Measurements from ENCODE around the gene ZNF784.
A peak's percentile ranks its signal among the peaks of the same experiment; 100 is the strongest.

ZNF784 gene

DNA sequence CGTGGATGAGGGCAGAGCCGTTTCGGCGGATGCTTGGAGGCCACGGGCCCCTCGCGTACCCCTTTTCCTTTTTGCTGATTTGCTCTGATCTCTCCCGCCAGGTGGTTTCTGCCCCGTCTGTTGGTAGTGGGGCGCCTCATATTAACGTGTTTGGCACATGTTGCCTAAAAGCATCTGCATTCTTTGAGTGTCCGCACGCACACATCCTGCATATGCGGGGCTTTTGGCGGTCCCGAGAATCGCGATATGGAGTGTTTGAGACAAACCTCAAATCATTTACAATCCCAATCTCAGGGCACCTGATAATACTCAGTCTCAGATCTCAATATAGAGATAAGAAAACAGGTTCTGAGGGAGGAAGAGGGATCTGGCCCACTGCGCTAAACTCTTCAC lies 31.3 kb upstream of the ZNF784 start:
- DNase-seq = no peak

DNA sequence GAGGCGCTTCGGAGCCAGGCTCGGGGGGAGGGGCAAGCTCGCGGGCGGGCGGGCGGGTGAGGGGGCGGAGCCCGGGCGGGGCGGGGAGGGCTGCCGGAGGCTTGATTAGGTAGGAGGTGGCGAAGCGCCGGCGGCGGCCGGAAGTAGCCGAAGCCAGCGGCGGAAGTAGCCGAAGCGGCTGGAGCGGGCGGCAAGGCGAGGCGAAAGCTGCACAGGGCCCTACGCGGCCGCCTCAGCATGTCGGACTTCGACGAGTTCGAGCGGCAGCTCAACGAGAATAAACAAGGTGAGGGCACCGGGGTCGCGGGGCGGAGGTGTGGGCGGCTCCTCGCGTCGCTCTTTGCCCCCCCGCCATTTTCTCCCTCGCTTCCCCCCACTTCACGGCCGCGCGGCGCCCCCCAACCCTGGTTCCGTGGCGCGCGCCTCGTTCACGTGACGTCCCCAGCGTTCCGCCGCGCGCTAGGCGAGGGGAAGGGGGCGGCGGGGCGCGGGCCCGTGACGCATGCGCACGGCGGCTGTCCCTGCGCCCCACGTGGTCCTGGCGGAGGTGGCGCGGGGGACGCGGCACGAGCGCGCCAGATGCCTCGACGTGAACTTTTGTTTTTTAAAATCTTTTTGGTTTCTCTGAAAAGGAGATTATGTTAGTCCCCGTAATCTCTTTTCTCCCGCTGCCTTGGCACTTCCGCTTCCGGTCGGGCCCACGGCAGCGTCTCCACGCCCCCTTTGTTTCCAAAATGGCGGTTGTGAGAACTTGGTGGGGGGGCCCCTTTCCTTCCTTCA lies 30.7 kb upstream of the ZNF784 start, which contains the start of gene U2AF2:
Gene U2AF2 (plus strand): TSS at position 168 of the 780 bp plus-strand sequence. CDS start 70 bp downstream, at position 238.
- peak; percentile 98 for DNase-seq

- DNase-seq = peak; percentile 100
Measured at GRCh38 chr19:55654323-55654867, 30.0 kb upstream of the ZNF784 start.

DNA sequence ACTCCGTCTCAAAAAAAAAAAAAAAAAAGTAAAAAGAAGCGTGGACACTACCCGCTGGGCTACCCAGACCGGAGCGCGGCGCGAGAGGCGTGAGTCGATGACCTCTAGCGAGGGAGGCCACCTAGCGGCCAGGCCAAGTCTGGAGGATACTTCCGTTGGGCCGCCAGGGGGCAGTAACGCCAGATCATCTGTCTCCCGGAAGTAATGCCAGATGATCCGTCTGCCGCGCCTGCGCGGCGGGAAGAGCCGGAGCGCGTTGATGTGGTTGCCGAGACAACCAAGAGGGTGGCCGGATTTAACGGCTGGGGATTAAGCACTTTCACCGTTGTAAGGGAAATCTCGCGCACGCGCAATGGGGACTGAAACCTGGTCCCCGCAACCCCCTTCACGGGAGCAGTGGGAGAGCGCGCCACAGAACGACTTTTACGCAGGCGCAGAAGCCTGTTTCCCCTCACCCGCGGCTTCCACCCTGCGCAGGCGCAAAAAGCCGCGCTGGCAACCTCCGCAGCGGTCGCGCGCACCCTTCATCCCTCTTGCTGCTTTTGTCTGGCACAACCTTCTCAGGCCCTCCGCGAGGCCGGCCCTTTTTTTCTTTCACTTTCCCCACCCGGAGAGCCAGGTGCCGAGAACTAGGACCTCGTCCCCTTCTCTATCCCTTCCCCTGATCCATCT lies 29.4 kb upstream of the ZNF784 start:
- peak; percentile 100 for DNase-seq

DNA sequence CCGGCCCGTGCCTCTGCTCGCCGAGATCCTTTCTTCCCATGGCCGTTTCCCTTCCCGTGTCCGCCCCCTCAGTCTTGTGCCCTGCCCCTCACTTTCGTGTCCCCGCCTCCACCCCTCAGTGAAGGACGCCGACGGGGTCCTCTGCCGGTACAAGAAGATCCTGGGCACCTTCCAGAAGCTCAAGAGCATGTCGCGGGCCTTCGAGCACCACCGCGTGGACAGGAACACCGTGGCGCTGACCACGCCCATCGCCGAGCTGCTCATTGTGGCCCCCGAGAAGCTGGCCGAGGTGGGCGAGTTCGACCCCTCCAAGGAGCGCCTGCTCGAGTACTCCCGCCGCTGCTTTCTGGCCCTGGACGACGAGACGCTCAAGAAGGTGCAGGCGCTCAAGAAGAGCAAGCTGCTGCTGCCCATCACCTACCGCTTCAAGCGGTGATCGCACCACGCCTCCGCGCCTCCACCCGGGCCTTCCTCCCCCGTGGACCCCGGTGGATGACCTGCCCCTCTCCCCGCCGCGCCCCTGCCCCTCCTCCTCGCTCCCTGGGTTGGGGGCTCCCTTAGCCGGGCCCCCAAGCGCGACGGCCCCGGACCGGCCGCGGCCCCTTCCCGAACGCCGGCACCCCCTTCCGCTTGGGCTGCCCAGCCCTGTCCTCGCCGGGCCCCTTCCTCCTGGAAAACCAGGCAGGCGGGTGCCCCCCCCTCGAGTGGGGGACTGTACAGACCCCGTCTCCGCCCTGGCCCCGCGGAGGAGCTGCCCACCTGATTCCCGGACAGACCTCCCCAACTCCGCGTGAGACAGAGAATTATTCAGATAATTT lies 28.2 kb upstream of the ZNF784 start:
- DNase-seq = no peak

- no peak for DNase-seq
Measured at GRCh38 chr19:55651236-55651635, 26.9 kb upstream of the ZNF784 start.

DNA sequence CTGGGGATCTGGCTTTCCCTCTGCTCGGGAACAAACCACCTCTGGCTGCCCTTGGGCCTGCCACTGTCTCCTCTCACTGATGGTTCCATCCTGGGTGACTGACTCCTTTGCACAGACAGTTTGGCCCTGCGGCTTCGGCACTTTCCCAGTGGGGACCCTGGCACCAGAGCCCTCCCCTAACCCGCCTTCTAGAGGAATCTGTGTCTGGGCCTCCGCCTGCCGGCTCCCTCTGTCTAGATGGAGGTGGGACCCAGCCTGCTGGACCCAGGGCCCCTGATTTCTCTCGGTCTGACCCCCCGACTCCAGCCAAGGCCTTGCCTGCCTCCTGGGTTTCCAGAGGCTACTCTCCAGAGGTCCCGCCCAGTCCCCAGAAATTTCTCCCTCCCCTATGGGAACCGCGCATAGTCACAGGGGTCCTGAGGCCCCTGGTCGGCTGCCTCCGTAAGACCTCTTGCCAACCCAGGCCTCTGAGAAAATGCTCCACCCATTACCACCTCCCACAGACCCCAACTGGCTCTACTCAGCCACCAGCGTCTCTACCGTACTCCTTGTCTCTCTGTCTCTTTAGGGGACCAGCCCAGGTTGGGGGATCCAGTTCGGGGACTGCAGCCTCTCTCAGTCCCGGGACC lies 26.4 kb upstream of the ZNF784 start:
- no peak for DNase-seq

- no peak for DNase-seq
Measured at GRCh38 chr19:55650126-55650557, 25.8 kb upstream of the ZNF784 start.

DNA sequence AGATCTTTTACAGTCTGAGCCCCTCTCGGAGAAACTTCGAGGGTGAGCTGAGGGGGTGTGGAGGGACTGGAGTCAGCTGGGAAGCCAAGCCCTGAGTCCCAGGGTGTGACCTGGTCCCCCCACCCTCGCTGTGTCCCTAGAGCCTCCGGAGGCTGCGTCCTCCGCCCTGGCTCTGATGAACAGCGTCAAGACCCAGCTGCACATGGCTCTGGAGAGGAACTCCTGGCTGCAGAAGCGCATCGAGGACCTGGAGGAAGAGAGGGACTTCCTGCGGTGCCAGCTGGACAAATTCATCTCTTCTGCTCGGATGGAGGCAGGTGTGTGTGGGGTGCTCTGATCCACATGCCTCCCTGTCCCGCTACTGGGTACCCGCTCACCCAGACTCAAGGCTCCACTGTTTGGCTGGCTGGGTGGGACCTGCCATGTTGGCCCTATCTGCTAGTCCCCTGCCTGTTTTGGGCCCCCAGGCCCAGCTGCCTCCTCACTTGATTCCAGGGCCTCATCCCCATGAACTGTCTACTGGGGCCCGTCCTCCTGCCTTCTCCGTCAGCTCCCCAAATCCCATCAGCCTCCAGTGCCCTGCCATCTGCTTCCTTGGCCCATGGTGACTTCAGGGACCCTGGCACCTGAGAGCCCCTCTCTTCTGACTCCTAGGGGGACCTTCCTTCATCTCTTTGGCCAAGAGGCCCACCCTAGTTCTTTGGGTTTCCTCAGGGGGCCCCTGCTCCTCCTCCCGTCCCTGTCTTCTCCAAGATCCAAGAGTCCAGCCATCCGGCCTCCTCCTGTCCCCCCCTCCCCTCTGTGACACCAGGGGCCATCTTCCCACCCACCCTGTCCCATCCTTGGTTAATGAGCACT lies 25.1 kb upstream of the ZNF784 start:
- DNase-seq = no peak

DNA sequence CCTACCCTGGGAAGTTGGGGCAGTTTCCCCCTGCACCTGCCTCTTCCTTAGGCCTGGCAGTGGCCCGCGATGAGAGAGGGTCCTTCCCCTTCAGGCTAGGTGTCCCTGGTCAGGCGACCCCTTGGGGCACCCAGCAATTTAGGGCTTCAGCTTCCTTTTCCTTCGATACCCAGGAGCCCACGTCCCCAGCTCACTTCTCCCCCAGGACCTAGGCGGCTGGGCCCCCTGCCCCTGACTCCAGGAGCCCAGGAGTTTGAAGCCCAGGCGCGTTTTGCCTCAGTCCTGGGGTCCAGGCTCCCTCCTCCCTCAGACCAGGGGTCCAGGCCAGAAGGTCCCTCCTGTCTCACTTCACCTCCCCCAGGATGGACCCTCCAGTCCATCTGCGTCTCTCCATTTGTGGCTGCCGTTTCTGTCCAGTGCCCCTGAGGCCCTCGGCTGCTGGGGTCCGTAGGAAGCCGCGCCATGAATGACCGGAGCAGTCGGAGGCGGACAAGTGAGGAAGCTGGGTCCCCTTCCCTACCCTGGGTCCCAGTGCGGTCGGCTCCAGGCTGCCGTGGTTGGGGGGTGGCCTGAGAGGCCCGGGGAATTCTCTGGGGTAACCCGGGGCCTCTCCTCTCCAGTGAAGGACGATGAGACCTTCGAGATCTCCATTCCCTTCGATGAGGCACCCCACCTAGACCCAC lies 24.4 kb upstream of the ZNF784 start:
- DNase-seq = peak; percentile 58

DNA sequence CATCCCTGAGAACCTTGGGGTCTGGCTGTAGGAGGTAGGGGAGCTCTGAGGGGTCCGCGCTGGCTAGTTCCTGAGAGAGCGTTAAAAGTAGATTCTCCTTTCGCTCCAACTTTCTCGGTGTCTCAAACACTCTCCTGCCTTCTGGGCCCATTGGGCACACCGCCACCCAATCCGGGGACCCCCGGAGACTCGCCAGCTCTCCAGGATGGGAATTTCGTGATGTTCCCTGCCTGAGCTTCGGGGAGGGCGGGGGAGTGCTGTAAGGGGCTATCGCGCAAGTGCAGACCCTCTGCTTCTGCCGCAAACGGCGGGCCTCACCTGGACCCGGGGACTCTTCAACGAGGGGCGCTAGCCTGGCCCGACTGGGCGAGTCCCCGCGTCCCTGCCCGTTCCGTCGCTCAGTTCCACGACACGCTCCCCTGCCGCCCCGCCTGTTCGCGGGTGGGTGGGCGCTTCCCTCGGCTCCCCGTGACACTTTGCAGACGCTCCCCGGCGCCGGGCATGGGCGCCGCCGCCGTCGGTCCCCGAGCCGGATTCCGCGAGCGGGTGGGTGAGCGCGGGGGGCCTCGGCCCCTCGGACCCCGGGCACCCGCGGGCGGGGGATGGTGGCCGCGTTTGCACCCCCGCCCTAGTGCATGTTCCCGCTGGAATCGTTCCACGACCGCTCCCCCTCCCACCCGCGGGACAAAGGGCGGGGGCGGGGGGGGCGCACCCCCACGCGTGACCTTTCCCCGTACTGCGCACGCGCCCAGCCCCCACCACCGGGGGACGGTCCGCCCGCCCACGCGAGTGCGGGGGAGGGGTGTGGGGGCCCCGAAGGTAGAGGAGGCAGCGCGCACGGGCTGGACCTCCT lies 23.6 kb upstream of the ZNF784 start, which contains the start of gene CCDC106:
Gene CCDC106 (plus strand): TSS at position 481 of the 853 bp plus-strand sequence. CDS start 835 bp downstream, outside the sequence.
- DNase-seq = peak; percentile 92

- no peak for DNase-seq
Measured at GRCh38 chr19:55646889-55647731, 22.7 kb upstream of the ZNF784 start.

DNA sequence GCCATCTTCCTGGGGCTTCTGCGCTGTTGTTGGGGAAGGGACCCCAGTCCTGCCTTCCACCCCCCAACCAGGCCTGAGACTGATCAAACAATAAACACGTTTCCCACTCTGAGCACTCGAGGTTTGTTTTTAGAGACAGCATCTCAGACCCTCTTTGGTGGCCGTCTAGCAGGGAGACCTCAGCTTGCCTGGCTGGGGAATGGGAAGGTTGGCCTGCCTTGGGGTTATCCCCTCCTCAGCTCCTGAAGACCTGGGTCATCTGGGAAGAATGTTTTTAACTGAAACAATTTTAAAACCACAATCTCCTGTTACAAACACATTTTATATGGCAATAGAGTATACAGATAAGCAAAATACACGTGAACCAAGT lies 21.1 kb upstream of the ZNF784 start:
- no peak for DNase-seq

GRCh38 chr19:55644842-55645511 lies 20.6 kb upstream of the ZNF784 start:
- DNase-seq = no peak

GRCh38 chr19:55644191-55644833 lies 19.9 kb upstream of the ZNF784 start:
- no peak for DNase-seq

- no peak for DNase-seq
Measured at GRCh38 chr19:55643887-55644176, 19.5 kb upstream of the ZNF784 start.

DNA sequence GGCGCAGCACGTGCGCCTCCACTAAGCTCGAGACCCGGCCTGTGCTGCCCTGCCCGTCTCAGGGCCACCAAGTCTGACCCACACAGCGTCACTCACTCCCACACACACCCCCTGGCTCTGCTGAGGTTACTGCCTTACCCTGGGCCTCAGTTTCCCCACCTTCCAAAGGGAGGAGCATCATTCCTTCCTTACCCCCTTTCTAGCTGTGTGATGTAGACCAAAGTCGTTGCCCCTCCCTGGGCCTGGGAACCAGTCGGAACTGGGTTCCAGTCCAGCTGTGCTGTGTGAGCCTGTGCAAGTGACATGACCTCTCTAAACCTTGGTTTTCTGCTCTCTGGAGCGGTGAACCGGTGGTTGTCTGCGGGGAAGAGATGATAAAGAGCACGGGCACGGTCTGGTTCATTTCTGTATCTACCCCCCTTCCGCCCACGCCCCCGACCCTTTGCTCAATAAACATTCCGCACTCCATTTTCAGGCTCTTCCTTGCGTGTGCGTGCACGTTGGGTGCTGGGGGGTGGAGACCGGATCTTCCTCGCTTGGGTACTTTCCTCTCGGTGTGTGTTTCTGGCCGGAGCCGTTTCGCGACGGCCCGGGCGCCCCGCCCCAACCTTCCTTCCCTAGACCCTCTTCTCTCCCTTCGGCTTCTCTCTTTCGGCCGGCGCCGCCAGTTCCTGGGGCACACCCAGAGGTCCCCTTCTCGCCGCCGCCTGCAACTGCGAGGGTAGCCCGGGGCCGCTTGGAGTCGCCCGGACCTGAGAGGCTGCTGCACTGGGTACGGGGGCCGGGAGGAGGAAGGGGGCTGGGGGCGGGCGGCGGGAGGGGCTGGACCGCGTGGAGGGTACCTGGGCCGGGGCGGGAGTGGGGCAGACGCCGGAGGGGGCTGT lies 18.9 kb upstream of the ZNF784 start, which contains the start of gene ZNF581:
Gene ZNF581 (plus strand): TSS at position 647 of the 884 bp plus-strand sequence. CDS start 923 bp downstream, outside the sequence.
- DNase-seq = peak; percentile 86

All from eye (tissue), 1 donor.